WTC11 (cell line): Measurements from ENCODE around the gene ZNF592. TPM values are rescaled to one million over a fixed set of nuclear protein-coding genes. Genes with fewer than 3 reads are reported as not detected.
A peak's percentile ranks its signal among the peaks of the same experiment; 100 is the strongest.

ENCODE experiments used
- ATAC-seq: fragments of 200-7000 bp; cut with Tn5 transposase; 2 replicates; pipeline ENCODE4 v1.10.0; 2021; ENCODE audit warnings: mild to moderate bottlenecking, moderate library complexity
- CTCF ChIA-PET: fragments of 300-600 bp; sonication (Branson Sonifier 250); formaldehyde crosslinking; loops from one replicate; lab custom pipeline; 2021; ENCODE audit warnings: antibody characterized with exemption; lab: Charles Lee
- POLR2A ChIA-PET: fragments of 350-600 bp; sonication (Branson Sonifier 250); formaldehyde crosslinking; loops from one replicate; lab custom pipeline; 2021; ENCODE audit warnings: antibody characterized with exemption; lab: Charles Lee
- DNase-seq: peaks from one replicate; pipeline ENCODE4 v3.0.0; 2021; ENCODE audit warnings: low spot score
- H3K27ac Mint-ChIP-seq: 2 replicates; pipeline ENCODE4 v1.8.0; 2021; ENCODE audit warnings: mixed read lengths
- H3K27me3 Mint-ChIP-seq: 2 replicates; pipeline ENCODE4 v1.8.0; 2021; ENCODE audit warnings: low read depth, mild to moderate bottlenecking, moderate library complexity, mixed read lengths
- H3K36me3 Mint-ChIP-seq: 2 replicates; pipeline ENCODE4 v1.8.0; 2021; ENCODE audit warnings: mixed read lengths
- H3K4me1 Mint-ChIP-seq: 2 replicates; pipeline ENCODE4 v1.8.0; 2022; ENCODE audit warnings: mixed read lengths
- H3K4me3 Mint-ChIP-seq: 2 replicates; pipeline ENCODE4 v1.8.0; 2021; ENCODE audit warnings: mild to moderate bottlenecking, moderate library complexity, mixed read lengths
- H3K9me3 Mint-ChIP-seq: 2 replicates; pipeline ENCODE4 v1.8.0; 2021; ENCODE audit warnings: mixed read lengths
- AR ChIP-seq: fragments of 250-450 bp; sonication (Bioruptor Pico); IDR thresholded peaks from 2 replicates; pipeline ENCODE4 v1.9.0; 2021; ENCODE audit warnings: mild to moderate bottlenecking
- ATF1 ChIP-seq: sonication (generic); formaldehyde crosslinking; IDR thresholded peaks from 2 replicates; pipeline ENCODE4 v1.8.1; 2023; ENCODE audit warnings: mild to moderate bottlenecking, moderate library complexity, missing genetic modification reagents
- CREB1 ChIP-seq: sonication (generic); formaldehyde crosslinking; IDR thresholded peaks from 2 replicates; pipeline ENCODE4 v1.8.0; 2023; ENCODE audit warnings: mild to moderate bottlenecking, missing genetic modification reagents
- CREM ChIP-seq: sonication (generic); formaldehyde crosslinking; IDR thresholded peaks from 2 replicates; pipeline ENCODE4 v1.8.1; 2022; ENCODE audit warnings: mild to moderate bottlenecking, missing genetic modification reagents, moderate library complexity
- CTCF ChIP-seq: fragments of 200-600 bp; IDR thresholded peaks from 2 replicates; pipeline ENCODE4 v1.8.0; 2022; ENCODE audit warnings: antibody characterized with exemption
- FOXP4 ChIP-seq: sonication (generic); formaldehyde crosslinking; IDR thresholded peaks from 2 replicates; pipeline ENCODE4 v1.8.0; 2022; ENCODE audit warnings: mild to moderate bottlenecking, missing genetic modification reagents
- IRF1 ChIP-seq: sonication (generic); formaldehyde crosslinking; IDR thresholded peaks from 2 replicates; pipeline ENCODE4 v1.8.0; 2023; ENCODE audit warnings: missing genetic modification reagents
- KAT7 ChIP-seq: sonication (generic); formaldehyde crosslinking; IDR thresholded peaks from 2 replicates; pipeline ENCODE4 v1.8.1; 2023; ENCODE audit warnings: missing genetic modification reagents, mild to moderate bottlenecking, borderline replicate concordance
- NFE2L1 ChIP-seq: sonication (generic); formaldehyde crosslinking; IDR thresholded peaks from 2 replicates; pipeline ENCODE4 v1.8.1; 2023; ENCODE audit warnings: missing genetic modification reagents
- RELA ChIP-seq: sonication (generic); formaldehyde crosslinking; IDR thresholded peaks from 2 replicates; pipeline ENCODE4 v1.8.1; 2022; ENCODE audit warnings: missing genetic modification reagents, mild to moderate bottlenecking, borderline replicate concordance
- SMAD3 ChIP-seq: sonication (generic); formaldehyde crosslinking; IDR thresholded peaks from 2 replicates; pipeline ENCODE4 v1.8.0; 2022; ENCODE audit warnings: missing genetic modification reagents, mild to moderate bottlenecking, borderline replicate concordance
- SP1 ChIP-seq: sonication (generic); formaldehyde crosslinking; conservative IDR thresholded peaks from 2 replicates; pipeline ENCODE4 v1.8.1; 2022; ENCODE audit warnings: missing genetic modification reagents
- STAT6 ChIP-seq: sonication (generic); formaldehyde crosslinking; conservative IDR thresholded peaks from 2 replicates; pipeline ENCODE4 v1.8.1; 2023; ENCODE audit warnings: mild to moderate bottlenecking, low read depth, missing genetic modification reagents, moderate library complexity
- ZNF138 ChIP-seq: sonication (generic); formaldehyde crosslinking; conservative IDR thresholded peaks from 2 replicates; pipeline ENCODE4 v1.8.1; 2022; ENCODE audit warnings: mild to moderate bottlenecking, moderate library complexity, missing genetic modification reagents
- ZNF232 ChIP-seq: sonication (generic); formaldehyde crosslinking; IDR thresholded peaks from 2 replicates; pipeline ENCODE4 v1.8.0; 2022; ENCODE audit warnings: mild to moderate bottlenecking, missing genetic modification reagents
- ZNF281 ChIP-seq: sonication (generic); formaldehyde crosslinking; IDR thresholded peaks from 2 replicates; pipeline ENCODE4 v1.8.0; 2023; ENCODE audit warnings: mild to moderate bottlenecking, missing genetic modification reagents
- ZNF671 ChIP-seq: fragments of 250-450 bp; sonication (Bioruptor Pico); IDR thresholded peaks from 2 replicates; pipeline ENCODE4 v1.8.0; 2021; ENCODE audit warnings: mild to moderate bottlenecking
- total RNA-seq: library from RNA; stranded (reverse); gene quantifications from 3 replicates; pipeline ENCODE4 v1.2.3, GENCODE V29; 2021

ZNF592 gene
- total RNA-seq, 1 experiment from 2014 or later, result 28.0 TPM

- no peak for DNase-seq
- no peak for ATAC-seq
- Mint-ChIP-seq H3K36me3 (no peaks in the 10 kb centered on the region), H3K27ac (peak overlapping the region; percentile 52), H3K27me3 (no peaks in the 10 kb centered on the region), H3K4me1 (peaks cover 32% of the 10 kb centered on the region), H3K4me3 (no peak overlapping the region), H3K9me3 (no peaks in the 10 kb centered on the region)
- POLR2A ChIA-PET, result interaction anchor here (0.6 to 2.5 kb wide), 3 partner anchors 11 to 20 kb away, joined by 4 to 31 read pairs (median 5); partner anchors contain the start of gene SEC11A
- CTCF ChIA-PET, result interaction anchor here (0.7 to 2.0 kb wide), 2 partner anchors 11 to 192 kb away, joined by 5 to 8 read pairs; no protein-coding TSS in a partner anchor
- no peak for TF ChIP-seq KAT7
- no peak for TF ChIP-seq ZNF281
- no peak for TF ChIP-seq CREM
- no peak for TF ChIP-seq ZNF671 (CRISPR knock-in tag)
- no peak for TF ChIP-seq NFE2L1 (CRISPR knock-in tag)
- no peak for TF ChIP-seq ATF1 (CRISPR knock-in tag)
- no peak for TF ChIP-seq FOXP4 (CRISPR knock-in tag)
- TF ChIP-seq CREB1 (CRISPR knock-in tag), result no peak
- TF ChIP-seq AR (CRISPR knock-in tag), result no peak
- TF ChIP-seq IRF1 (CRISPR knock-in tag), result no peak
- no peak for TF ChIP-seq ZNF232 (CRISPR knock-in tag)
- TF ChIP-seq SMAD3, result no peak
- no peak for TF ChIP-seq STAT6 (CRISPR knock-in tag)
- TF ChIP-seq CTCF, result no peak
- TF ChIP-seq SP1 (CRISPR knock-in tag), result no peak
- no peak for TF ChIP-seq ZNF138 (CRISPR knock-in tag)
- no peak for TF ChIP-seq RELA
Measured at GRCh38 chr15:84736375-84736774, 12.0 kb upstream of the ZNF592 start.
